Stimulated activated CD8-positive, alpha-beta memory T cell treated with anti-CD3 and anti-CD28 coated beads, Interleukin-7, amount 100 ng/mL, for 48 hours (primary cell): ENCODE data around the gene SLC35G3.
"Not testable (repeated sequence)": the region's sequence is repeated elsewhere in the genome, so short reads cannot be mapped to it uniquely, and the experiment has no call there.

Experiments used
- DNase-seq, 2 donors: peaks; one replicate each; pipeline ENCODE4 v3.0.0-alpha.2; 2020; ENCODE audit warnings: low read depth in 1 of 2; ENCODE audit errors: extremely low read depth in 1 of 2

The SLC35G3 gene

GRCh38 chr17:35167046-35167445 is 27.1 kb downstream of the SLC35G3 start:
- no peak for DNase-seq

GRCh38 chr17:35166526-35166925 is 27.7 kb downstream of the SLC35G3 start:
- DNase-seq, result no peak

DNA sequence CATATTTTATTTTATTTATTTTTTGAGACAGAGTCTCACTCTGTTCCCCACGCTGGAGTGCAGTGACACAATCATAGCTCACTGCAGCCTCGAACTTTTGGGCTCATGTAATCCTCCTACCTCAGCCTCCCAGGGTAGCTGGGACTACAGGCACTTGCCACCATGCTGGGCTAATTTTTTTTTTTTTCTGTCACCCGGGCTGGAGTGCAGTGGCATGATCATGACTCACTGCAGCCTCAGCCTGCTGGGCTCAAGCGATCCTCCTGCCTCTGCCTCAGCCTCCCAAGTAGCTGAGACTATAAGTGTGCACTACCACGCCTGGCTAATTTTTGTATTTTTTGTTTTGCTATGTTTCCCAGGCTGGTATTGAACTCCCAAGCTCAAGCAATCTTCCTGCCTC is 29.5 kb downstream of the SLC35G3 start:
- no peak for DNase-seq

DNA sequence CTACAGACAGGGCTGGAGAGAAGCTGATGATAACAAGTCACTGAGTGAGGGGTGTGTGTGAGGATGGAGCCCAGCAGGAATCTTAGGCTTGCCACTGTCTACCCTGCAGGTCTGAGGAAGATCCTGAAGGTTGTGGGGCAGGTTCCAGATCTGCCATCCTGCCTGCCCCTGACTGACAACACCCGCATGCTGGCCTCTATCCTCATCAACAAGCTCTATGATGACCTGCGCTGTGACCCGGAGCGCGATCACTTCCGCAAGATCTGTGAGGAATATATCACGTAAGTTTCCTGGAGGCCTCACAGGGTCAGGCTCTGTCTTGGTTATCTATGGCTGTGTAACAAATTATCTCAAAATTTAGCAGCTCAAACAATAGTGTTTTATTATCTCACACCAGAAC is 30.3 kb downstream of the SLC35G3 start:
- no peak for DNase-seq

DNA sequence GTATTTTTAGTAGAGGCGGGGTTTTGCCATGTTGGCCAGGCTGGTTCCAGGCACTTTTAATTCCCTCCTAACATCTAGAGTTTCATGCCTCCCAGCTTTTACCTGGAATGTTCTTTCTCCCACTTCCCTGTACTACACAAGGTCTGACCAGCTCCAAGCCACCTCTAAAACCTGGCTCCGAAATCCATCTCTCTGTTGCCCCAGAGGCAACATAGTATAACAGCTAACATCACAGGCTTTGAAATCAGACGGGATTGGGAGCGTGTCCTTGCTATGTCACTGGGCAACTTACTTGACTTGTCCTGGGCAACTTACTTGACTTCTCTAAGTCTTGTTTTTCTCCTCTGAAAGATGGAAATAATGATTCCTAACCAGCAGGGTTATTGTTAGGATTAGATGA is 31.4 kb downstream of the SLC35G3 start:
- no peak for DNase-seq

DNA sequence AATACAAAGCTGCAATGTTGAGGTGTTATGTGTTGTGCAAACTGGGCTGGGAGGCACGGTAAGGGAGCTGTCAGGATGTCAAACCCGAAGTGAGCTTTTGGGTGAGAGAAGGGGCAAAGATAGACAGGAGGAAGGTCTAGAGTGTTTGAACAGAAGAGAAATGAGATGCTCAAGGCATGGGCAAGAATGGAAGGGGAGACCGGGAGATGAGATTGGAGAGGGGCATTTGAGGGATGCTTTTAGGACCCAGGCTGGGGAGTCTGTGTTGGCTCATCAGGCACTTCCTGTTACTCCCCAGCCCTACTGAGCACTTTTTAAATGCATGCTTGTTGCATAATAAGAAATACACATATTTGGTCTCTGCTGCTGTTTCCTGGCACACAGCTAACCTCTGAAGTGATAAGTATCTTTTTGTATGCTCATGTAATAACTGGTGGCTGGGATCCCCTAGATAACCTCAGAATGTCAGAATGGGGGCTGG is 32.9 kb downstream of the SLC35G3 start:
- DNase-seq, result no peak

GRCh38 chr17:35160354-35161201 is 33.6 kb downstream of the SLC35G3 start:
- no peak for DNase-seq

- DNase-seq, result no peak
Measured at GRCh38 chr17:35159940-35160339, 34.3 kb downstream of the SLC35G3 start.

DNA sequence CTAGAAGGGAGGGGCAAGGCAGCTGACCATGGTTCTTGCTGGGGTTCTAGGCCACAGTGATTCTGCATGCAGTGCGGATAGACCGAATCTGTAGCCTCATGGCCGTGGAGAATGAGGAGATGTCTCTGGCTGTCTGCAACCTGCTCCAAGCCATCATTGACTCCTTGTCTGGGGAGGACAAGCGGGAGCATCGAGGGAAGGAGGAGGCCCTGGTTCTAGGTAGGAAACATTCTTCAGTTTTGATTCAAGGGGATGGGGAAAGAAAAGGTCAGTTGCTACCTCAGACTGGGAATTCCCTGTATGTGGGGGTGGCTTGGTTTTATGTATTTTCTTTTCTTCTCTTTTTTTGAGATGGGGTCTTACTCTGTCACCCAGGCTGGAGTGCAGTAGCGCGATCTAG is 38.9 kb downstream of the SLC35G3 start:
- no peak for DNase-seq

DNA sequence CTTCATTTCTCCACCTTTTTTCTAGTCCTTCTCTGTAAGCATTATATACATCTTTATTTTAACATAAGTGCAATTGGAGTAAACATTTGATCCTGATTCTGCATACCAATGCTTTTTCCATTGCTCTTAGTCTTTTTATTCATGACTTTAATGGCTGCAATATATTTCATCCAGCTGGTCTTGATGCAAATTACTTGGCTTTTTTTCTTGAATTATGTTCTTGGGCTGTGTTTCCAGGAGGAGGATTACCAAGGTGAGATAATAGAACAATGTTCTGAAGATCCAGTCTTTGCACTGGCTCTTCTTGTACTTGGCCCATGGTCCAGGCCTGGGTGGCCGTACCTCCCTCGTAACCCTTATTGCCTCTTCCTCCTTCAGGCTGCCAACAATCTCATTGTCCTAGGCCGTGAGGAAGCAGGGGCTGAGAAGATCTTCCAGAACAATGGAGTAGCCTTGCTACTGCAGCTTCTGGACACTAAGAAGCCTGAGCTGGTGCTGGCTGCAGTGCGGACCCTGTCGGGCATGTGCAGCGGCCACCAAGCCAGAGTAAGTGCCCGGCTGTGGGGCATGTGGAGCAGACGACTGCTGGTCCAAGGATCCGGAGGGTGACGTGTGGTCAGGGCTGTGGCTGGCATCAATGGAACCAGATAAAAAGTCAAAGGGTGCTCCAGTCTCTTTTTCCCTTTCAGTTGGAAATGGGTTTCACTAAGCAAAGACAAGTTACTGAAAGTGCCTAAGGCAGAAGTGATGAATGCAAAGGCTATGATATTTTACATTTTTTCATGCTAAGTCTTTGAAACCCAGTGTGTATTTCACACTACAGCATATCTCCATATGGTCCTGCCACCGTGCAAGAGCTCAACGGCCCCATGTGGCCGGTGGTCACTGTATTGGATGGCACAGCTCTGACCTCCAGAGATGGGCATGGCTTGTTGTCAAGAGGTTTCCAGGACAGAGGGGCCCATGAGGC is 39.7 kb downstream of the SLC35G3 start:
- DNase-seq, result no peak

GRCh38 chr17:35152421-35153140 is 41.6 kb downstream of the SLC35G3 start:
- DNase-seq, result no peak

- DNase-seq, result not testable (repeated sequence)
Measured at GRCh38 chr17:35151080-35151479, 43.1 kb downstream of the SLC35G3 start.

GRCh38 chr17:35149941-35150340 is 44.3 kb downstream of the SLC35G3 start:
- no peak for DNase-seq

GRCh38 chr17:35148144-35148543 is 46.0 kb downstream of the SLC35G3 start:
- DNase-seq, result no peak

DNA sequence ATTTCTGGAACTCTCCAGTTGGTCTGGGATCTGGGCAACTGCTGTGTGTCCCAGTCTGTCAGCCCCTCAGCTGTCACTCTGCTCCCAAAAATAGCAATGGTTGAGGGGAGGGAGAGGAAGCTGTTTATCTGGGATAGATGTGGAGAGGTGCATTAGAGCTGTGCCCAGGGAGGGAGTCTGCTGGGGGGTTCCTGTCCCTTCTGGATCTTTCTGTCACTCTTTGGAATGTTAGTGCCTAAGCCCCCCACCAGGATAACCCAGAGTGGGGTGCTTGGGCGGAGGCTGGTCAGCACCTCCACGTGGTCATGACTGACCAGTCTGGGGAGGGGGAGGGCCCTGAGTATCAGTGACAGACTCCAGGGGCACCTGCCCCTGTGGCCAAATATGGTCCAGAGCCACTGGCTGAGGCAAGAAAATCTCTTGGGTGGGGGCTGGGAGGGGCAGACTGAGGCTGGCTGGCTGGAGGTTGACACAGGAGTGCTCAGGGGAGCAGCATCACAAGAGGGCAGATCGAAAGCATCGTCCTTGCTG is 46.8 kb downstream of the SLC35G3 start, which contains the start of gene UNC45B:
Gene UNC45B (plus strand): TSS at position 443 of the 531 bp plus-strand sequence. CDS start 447 bp downstream, outside the sequence.
- DNase-seq, result no peak

- no peak for DNase-seq
Measured at GRCh38 chr17:35146214-35146833, 47.9 kb downstream of the SLC35G3 start.

- DNase-seq, result no peak
Measured at GRCh38 chr17:35144840-35145239, 49.4 kb downstream of the SLC35G3 start.
